ENCODE results near the gene EZR.
"Not testable (repeated sequence)": the region's sequence is repeated elsewhere in the genome, so short reads cannot be mapped to it uniquely, and the experiment has no call there.

The EZR gene

DNA sequence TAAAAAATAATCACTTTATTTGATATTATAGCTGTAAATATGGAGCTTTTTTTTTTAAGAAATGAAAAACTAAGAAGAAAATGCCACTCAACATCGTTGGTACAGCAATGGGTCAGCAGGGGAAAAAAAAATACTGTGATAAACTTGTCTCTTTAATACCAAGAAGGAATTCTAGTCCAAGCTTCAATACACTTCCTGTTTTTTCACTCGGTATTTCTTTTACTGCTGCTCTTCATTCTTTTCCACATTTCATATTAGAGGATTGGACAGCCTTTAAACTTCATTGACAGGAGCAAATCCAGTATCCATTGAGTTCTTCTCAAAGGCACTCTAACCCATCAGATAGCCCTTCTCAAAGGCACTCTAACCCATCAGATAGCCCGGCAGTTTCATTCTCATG is 22.2 kb upstream of the EZR start:
- no peak for DNase-seq (ENCODE audit: low spot score)

DNA sequence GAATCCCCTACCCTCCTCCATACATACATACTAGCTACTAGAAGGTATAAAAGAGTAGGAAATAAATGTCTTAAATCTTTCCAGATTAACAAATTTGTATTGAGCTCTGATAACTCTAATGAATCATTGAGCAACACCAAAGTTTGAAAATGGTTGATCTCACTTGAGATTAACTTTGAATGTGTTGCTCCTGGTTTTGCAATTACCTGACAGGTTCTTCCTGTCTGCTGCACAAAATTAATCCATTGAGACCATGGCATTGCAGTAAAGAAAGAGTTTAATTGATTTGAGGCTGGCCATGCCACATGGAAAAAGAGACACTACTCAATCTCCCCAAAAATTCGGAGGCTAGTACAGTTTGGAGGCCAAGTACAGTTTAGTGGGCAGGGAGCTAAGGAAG is 21.3 kb upstream of the EZR start:
- DNase-seq (ENCODE audit: low spot score) = no peak

DNA sequence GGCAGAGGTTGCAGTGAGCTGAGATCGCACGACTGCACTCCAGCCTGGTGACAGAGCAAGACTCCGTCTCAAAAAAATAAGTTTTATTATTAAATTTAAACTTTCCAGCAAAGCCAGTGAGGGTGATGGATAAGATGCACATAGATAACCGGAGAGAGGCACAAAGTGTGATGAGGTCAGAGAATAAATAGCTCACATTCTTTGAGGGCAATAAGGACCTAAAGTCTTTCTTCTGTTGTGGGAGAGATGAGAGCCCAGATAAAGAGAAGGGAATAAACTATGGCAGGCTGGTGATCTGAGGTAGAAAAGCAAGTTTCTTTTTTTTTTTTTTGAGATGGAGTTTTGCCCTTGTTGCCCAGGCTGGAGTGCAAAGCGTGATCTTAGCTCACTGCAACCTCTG is 20.6 kb upstream of the EZR start:
- DNase-seq (ENCODE audit: low spot score) = no peak

DNA sequence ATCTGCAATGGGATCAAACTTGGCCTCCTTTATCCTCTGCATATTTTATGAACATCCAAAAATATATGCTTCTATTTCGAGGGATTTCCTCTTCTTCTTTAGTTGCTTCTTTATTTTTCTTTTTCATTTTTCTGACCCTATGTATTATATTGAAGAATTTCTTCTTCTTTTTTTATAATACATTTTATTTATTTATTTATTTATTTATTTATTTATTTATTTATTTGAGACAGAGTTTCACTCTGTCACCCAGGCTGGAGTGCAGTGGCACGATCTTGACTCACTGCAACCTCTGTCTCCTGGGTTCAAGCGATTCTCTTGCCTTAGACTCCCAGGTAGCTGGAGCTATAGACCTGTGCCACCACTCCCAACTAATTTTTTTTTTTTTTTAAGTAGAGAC is 19.6 kb upstream of the EZR start:
- not testable (repeated sequence) for DNase-seq (ENCODE audit: low spot score)

DNA sequence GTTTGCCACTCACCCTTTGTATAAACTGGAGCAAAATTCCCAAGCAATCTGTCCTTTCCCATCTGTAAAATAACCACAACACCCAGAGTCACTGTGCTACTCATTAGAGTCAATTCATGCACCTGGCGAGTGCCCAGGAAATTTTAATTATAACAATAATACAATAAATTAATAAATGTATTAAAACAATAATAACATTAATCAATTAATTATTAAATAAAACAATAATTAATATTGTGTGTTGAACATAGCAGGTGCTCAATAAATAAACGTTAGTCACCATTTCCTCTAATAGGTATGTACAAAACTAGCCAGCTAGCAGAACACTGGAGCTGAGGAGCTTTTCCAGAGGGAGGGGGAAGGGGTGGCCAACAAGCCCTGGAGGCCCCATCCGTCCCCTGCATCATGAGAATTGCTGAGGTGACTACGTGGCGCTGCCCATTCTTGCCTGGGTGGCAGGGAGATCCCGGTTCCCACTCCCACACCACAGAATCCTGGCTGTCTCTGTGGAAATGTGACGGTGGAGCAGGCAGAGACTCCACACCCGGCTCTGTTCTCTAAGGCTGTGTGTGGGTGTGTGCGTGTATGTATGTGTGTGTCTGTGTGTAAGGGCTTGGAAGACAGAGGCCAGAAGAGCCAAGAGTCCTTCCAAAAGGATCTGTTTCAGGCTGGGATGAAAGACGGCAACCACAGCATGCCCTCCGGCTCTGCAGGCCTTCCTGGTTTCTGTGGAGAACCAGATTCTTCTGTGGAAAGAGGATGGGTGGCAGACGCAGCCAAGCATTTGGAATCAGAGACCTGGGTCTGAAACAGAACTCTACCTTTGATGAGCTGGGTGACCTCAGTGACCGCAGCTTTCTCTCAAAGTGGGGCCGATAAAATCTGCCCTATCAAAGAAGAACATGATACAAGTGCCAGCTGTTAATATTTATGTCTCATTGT is 18.8 kb upstream of the EZR start:
- no peak for DNase-seq (ENCODE audit: low spot score)

DNA sequence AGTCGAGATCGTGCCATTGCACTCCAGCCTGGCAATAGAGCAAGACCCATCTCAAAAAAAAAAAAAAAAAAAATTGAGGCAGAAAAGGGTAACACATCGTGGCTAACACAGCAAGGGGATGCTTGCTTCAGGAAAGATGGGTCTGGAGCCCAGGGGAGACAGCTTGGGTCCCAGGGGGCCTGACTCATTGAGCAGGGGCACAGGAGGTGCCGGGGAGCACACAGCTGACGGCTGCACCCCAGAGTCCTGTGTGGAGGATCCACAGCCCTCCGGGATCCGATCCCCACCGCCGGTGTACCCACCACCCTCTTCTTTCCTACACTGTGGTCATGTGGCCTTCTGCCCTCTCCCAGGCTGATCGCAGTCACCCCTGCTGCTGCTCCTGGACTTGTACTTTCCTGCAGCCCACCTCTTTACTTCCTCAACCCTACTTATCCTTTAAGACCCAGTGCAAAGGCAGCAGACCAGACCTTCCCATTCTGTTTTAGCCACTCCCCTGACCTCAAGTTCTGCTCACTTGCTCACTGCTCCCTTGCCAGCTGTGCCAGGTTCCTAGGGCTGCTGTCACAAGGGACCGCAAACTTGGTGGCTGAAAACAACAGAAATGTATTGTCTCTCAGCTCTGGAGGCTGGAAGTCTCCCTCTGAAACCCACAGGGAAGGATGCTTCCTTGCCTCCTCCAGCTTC is 17.6 kb upstream of the EZR start:
- no peak for DNase-seq (ENCODE audit: low spot score)

DNA sequence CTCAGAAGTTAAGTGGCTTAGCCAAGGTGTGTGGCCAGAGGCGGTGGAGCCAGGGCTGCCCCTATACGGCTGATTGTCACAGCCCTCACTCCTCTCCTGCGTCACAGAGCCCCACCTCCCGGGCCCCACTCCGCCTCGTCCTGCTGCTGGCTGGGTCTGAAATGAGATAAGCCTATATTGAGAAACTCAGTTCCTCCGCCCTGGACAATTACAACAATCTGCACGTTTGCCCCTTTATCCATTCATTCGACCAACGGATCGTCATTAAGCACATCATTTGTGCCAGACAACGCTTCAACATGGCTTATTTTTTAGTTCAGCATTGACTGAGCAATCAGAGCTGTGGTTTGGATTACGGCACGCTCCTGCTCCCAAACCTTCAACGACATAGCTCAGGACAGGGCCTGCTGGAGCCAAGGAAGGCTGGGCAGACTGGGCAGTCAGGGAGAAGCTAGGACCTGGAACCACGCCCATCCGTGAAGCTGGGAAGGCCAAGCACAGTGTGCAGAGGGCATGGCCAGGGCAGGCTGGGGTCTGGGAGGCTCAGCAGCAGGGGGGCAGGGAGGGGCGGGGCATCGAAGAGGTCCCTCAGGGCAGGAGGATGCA is 16.6 kb upstream of the EZR start:
- DNase-seq (ENCODE audit: low spot score) = no peak

DNA sequence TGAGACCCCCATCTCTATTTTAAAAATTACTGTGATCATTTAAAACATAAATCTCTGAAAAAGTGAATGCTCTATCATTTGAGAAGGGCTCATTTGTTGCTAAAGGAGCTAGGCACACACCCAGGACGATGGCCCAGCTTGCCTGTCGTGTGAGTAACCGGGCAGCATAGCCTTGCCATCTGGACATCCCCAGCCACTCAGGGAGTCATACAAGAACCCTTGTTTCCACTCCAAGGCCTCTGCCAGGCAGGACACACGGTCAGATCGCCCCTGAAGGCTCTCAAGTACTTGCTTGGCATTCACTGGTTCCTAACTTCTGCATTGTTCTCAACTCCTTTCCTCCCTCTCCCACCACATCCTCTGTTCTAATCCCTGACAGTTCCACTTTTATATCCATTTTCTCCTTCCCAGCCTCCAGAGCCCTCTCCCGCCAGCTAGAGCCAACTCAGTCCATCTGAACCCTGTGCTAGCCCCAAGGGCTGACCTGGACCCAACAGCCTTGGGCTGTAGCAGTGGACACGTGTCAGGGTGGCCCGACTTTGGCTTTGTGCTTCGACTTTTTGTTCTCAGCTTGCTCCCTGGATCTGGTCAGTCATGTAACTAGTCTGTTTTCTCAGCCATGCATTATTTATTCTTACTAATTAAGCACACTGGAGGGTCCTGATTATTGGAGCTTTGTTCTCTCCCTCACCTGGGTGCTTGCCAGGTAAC is 15.7 kb upstream of the EZR start:
- DNase-seq (ENCODE audit: low spot score) = no peak

DNA sequence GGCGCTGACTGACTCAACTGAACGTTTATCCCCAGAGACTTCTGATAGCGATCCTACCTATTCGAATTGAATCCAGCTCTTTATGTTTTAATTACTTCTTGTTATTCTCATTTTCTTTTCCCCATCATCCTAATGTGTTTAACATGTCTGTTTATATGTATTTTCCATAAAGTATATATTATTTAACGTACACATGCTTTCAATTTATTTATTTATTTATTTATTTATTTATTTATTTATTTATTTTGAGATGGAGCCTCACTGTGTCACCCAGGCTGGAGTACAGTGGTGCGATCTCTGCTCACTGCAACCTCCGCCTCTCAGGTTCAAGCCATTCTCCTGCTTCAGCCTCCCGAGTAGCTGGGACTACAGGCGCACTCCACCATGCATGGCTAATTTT is 13.6 kb upstream of the EZR start:
- DNase-seq (ENCODE audit: low spot score) = not testable (repeated sequence)

DNA sequence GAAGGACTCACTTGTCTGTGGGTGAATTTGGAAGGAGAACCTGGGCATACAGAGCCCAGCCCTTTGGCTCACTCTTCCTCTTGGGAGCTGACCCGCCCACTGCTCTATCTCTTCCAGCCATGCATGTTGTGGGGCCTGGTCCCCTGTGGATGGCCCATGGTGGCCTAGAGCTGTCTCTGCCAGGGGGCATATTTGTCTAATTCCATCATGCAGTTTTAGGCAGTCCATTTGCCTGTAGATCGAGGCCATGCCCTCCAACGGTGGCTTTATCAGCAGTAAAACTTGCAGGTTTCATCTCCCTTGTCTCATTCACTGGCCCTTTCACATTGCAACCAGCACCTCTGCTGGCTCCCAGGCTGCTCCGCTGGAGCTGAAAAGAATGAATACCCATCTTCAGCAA is 12.9 kb upstream of the EZR start:
- no peak for DNase-seq (ENCODE audit: low spot score)

DNA sequence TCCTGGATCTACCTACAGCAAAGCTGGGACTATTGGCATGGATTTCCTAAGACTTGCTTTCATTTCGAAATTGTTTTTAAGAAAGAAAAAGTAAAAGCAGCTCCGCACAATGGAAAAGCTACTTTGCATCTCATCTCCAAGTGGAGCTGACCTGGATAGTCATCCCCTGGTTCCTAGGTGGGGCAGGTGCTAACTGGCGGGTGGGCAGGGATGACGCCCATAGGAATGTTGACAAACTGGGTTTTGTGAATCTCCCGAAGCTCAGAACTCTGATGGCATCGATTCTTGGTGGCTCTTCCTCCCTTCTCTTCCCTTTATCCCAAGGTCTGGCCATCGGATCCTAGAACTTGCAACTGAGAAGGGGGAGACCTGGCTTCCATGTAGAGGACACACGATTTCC is 12.4 kb upstream of the EZR start:
- DNase-seq (ENCODE audit: low spot score) = no peak

DNA sequence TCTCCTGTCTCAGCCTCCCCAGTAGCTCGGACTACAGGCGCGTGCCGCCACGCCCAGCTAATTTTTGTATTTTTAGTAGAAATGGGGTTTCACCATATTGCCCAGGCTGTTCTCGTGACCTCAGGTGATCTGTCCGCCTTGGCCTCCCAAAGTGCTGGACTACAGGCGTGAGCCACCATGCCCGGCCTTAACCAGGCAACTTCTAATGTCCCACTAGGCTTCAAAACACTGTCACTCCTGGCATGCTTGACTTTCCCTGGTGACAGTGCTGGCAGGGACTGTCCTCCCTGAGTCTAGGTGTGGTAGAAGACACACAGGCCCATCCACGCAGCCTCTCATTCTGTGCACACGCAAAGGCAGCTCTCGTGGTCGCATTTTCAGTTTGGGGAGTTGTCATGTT is 11.6 kb upstream of the EZR start:
- DNase-seq (ENCODE audit: low spot score) = no peak

DNA sequence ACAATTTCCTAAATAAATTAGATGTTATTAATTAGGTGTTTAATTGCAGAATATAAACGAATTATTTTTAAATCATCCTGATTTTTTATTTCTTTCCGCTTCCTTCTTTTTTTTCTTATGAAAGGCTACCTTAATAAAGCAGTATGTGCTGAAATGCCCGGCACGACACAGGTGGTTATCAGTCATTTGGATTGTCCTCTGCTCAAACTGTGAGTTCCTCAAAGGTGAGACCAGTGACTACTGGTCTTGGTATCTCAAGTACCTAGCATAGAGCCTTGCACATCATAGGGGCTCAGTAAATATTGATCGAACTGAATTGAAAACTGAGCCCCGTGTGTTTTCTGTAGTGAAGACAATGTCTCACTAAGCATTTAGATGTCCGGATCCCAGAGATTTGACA is 9.6 kb upstream of the EZR start:
- no peak for DNase-seq (ENCODE audit: low spot score)

DNA sequence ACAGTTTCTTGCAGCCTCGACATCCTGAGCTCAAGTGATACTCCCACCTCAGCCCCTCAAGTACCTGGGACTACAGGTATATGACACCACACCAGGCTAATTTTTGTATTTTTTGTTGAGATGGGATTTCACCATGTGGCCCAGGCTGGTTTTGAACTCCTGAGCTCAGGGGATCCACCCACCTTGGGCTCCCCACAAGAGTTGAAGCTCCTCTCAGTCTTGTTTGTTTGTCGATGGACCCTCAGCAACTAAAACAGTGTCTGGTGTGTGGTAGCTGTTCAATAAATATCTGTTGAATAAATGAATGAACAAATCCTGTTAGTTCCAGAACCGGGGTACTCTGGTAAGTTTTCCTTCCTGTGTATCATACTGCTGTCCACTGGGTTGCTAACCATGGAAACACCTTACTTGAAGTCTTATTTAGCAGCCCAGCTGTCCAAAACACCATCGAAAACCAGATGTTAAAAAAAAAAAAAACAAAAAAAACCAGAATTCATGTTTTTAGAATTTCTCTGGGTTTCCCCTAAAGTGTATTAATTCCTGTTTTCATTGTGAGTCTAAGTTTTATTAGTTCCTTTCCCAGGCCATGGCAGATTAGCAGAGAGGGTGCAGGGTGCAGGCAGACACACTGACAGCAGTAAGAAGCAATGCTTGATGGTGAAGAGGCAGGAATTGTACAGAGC is 7.8 kb upstream of the EZR start:
- DNase-seq (ENCODE audit: low spot score) = no peak

DNA sequence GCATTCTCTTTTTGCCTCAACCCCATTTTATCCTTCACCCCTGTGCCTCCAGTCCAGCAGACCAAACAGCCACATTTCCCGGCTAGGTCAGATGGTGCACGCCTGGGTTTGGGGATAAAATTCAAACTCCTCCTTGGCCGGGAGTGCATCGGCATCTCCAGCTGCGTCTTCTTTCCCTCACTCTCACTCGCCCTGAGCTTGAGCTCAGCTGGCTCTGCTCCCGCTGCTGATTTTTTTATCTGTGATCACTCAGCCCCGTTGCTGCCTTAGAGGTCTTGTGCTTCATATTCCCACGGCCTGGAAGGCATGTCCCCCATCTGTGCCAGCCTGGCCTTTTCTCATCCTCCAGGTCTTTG is 6.8 kb upstream of the EZR start:
- no peak for DNase-seq (ENCODE audit: low spot score)

DNA sequence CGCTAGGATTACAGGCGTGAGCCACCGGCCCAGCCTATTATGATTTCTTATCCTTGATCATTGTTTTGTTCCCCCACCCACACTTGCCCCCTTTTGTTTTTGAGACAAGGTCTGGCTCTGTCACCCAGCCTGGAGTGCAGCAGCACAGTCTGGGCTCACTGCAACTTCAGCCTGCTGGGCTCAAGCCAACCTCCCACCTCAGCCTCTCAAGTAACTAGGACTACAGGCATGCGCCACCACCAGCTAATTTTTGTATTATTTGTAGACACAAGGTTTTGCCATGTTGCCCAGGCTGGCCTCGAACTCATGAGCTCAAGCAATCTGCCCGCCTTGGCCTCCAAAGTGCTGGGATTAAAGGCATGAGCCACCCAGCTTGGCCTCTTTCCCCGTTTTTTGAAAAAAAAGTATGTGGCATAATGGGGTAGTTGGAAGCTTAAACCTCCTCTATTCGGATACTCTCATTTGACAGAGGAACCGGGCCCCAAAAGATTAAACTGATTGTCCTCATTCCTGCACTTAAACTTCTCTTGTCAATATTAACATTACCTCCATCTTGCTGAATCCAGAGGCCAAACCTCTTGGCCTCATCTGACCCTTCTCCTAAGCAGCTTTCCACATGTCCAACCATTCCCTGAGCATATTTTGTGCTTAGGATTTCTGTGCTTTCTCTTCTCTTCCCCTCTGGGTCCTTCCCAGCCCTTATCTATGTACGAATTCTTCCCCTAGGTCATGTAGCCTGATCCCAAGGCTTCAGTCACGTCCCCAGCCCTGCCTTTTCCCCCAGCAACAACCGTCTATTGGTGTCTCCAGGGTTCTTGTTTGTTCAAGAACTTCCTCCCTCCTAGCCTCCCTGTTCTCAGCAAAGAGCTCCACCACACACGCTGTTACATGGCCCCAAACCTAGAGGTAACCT is 6.1 kb upstream of the EZR start:
- no peak for DNase-seq (ENCODE audit: low spot score)

DNA sequence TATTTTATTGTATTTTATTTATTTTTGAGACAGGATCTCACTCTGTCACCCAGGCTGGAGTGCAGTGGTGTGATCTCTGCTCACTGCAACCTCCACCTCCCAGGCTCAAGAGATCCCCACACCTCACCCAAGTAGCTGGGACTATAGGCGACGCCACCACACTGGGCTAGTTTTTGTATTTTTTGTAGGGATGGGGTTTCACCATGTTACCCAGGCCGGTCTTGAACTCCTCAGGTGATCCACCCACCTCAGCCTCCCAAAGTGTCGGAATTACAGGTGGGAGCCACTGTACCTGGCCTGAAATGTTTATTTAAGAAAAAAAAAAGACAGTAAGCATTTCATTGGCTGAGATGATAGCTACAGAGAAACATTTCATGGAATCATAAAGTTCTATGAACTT is 4.4 kb upstream of the EZR start:
- DNase-seq (ENCODE audit: low spot score) = not testable (repeated sequence)

DNA sequence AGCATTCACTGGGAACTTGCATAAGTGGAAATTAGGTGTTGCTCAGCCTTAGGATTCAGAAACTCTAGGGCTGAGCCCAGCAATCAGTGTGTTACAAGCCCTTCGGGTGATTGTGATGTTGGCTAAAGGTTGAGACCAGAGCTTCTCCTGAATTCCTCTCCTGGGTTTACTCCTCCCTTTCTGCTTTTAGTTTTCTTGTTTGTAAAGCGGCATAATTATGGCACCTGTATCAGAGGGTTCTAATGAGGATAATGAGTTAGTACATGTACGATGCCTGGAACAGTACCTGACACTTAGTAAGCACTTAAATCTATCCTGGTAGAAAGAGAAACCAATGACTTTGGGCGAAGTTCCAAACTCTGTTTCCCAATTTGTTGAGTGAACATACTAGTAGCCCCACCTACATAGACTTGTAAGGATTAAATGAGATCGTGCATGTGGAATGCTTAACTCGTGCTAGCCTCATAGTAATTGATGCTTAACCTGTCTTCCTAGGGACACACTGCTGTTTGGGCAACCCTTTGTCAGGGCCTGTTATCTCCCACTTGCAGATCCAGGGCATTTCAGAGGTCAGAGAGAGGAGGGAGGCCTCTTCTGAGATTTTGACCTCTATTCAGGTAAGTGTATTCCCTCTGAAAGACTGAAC is 932 bp upstream of the EZR start:
- DNase-seq (ENCODE audit: low spot score) = no peak

DNA sequence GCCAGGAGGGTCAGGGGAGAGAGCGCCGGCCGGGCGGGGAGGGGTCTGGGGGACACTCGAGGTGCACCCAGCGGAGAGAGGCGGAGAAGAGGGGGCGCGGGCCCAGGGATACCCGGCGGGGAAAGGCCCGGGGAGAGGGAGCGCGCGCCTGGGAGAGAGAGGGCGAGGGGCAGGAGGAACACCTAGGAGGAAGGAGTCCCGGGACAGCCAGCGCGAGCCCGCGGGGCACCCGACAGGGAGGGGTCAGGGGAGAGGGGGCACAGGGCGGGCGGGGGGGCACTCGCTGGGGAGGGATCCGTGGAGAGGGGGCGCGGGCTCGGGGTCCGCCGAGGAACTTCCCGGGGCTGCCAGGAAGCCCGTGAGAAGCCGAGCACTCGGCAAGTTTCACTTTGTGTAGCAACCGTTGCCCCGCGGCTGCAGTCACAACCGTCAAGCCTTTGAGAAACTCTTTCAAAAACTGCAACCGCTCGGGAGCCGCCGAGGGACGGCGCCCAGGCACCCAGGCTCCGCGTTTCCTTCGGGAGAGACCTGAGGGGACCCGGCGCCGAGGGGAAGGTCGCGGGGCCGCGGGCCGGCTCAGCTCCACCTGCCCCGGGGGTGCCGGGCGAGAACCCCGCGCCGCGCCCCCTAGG is 471 bp downstream of the EZR start:
- peak; percentile 58 for DNase-seq (ENCODE audit: low spot score)

Measured in HuH-7.5 (cell line).